Smooth muscle cell (in vitro differentiated cells): ENCODE data around the gene ABLIM2. TPM values are rescaled to one million over a fixed set of nuclear protein-coding genes. Genes with fewer than 3 reads are reported as not detected.

Experiments used
- DNase-seq: peaks from one replicate; lab custom pipeline; 2025; ENCODE audit not compliant: unreplicated experiment; lab: John Stamatoyannopoulos, UW
- H2AFZ ChIP-seq: fragments of 200-600 bp; sonication (generic); 2 replicates; pipeline ENCODE4 v1.6.0; 2016; ENCODE audit warnings: antibody characterized with exemption, low read depth, mild to moderate bottlenecking
- H3F3A ChIP-seq: fragments of 200-600 bp; sonication (generic); 2 replicates; pipeline ENCODE4 v1.6.0; 2017; ENCODE audit warnings: antibody characterized with exemption, low read depth
- H3K27ac ChIP-seq: fragments of 200-600 bp; sonication (generic); 2 replicates; pipeline ENCODE4 v1.5.1; 2016; ENCODE audit warnings: low read depth, mild to moderate bottlenecking
- H3K27me3 ChIP-seq: fragments of 200-600 bp; sonication (generic); 2 replicates; pipeline ENCODE4 v1.6.1; 2016; ENCODE audit warnings: low read depth, mild to moderate bottlenecking
- H3K36me3 ChIP-seq: fragments of 200-600 bp; sonication (generic); 2 replicates; pipeline ENCODE4 v1.5.1; 2016; ENCODE audit warnings: low read depth
- H3K4me1 ChIP-seq: fragments of 200-600 bp; sonication (generic); 2 replicates; pipeline ENCODE4 v1.5.1; 2016; ENCODE audit warnings: low read depth
- H3K4me2 ChIP-seq: fragments of 200-600 bp; sonication (generic); 2 replicates; pipeline ENCODE4 v1.6.0; 2016; ENCODE audit warnings: mild to moderate bottlenecking
- H3K4me3 ChIP-seq: fragments of 200-600 bp; sonication (generic); 2 replicates; pipeline ENCODE4 v1.5.1; 2016; ENCODE audit warnings: mild to moderate bottlenecking
- H3K79me2 ChIP-seq: fragments of 200-600 bp; sonication (generic); 2 replicates; pipeline ENCODE4 v1.6.0; 2016; ENCODE audit warnings: low read depth, mild to moderate bottlenecking
- H3K9ac ChIP-seq: fragments of 200-600 bp; sonication (generic); 2 replicates; pipeline ENCODE4 v1.6.0; 2016; ENCODE audit warnings: low read depth
- H3K9me3 ChIP-seq: fragments of 200-600 bp; sonication (generic); replicated peaks from 2 replicates; pipeline ENCODE4 v1.5.1; 2016; ENCODE audit warnings: low read depth
- H4K20me1 ChIP-seq: fragments of 200-600 bp; sonication (generic); 2 replicates; pipeline ENCODE4 v1.6.0; 2016; ENCODE audit warnings: low read depth
- WGBS: methylation state at CpG from one replicate; pipeline ENCODE4 v1.1.7; 2016; ENCODE audit warnings: low lambda C conversion rate; 5-methylcytosine and 5-hydroxymethylcytosine counted together
- polyA plus RNA-seq: library from polyadenylated mRNA; unstranded; fragments of >200 nt; fragmentation: Nextera tagmentation; extraction: Ambion mirVana; gene quantifications from 2 replicates; pipeline ENCODE4 v1.2.1, GENCODE V29; 2016
- total RNA-seq: library from RNA; depleted of rRNA; stranded (reverse); fragments of >200 nt; gene quantifications from 2 replicates; pipeline ENCODE4 v1.2.3, GENCODE V29; 2014
- TF ChIP-seq, protein P1 (sequence below): fragments of 200-600 bp; sonication (generic); IDR thresholded peaks from 2 replicates; pipeline ENCODE4 v1.5.1; 2017; ENCODE audit warnings: borderline replicate concordance, mild to moderate bottlenecking, antibody characterized with exemption; ENCODE audit not compliant: insufficient read depth, poor library complexity, severe bottlenecking

Gene ABLIM2
- total and polyA plus RNA-seq, 2 experiments from 2014 or later = 0.08 TPM; not detected in 1

DNA sequence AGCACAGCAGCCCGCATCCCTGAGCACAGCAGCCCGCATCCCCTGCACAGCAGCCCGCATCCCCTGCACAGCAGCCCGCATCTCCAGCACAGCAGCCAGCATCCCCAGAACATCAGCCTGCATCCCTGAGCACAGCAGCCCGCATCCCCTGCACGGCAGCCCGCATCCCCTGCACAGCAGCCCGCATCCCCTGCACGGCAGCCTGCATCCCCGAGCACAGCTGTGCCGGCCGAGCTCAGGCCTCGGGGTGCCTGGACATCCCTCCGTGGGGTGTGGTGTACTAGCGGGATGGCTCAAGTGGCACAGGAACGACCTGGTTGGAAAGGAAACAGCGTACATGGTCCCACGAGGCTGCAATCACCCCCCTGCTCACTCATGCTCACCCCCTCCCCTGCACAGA lies 26.8 kb downstream of the ABLIM2 start:
- DNase-seq = no peak
- H2AFZ ChIP-seq = no peak overlapping the region
- 89% methylated on average over 18 of the region's 18 CpGs for WGBS
- no peak overlapping the region for H3K4me2 ChIP-seq
- no peaks in the 10 kb centered on the region for H3K27me3 ChIP-seq
- no peaks in the 10 kb centered on the region for H3F3A ChIP-seq
- H4K20me1 ChIP-seq = no peaks in the 10 kb centered on the region
- no peaks in the 10 kb centered on the region for H3K9me3 ChIP-seq
- no peaks in the 10 kb centered on the region for H3K36me3 ChIP-seq
- no peaks in the 10 kb centered on the region for H3K4me1 ChIP-seq
- H3K27ac ChIP-seq = no peak overlapping the region
- no peaks in the 10 kb centered on the region for H3K79me2 ChIP-seq
- TF ChIP-seq, protein P1, sequence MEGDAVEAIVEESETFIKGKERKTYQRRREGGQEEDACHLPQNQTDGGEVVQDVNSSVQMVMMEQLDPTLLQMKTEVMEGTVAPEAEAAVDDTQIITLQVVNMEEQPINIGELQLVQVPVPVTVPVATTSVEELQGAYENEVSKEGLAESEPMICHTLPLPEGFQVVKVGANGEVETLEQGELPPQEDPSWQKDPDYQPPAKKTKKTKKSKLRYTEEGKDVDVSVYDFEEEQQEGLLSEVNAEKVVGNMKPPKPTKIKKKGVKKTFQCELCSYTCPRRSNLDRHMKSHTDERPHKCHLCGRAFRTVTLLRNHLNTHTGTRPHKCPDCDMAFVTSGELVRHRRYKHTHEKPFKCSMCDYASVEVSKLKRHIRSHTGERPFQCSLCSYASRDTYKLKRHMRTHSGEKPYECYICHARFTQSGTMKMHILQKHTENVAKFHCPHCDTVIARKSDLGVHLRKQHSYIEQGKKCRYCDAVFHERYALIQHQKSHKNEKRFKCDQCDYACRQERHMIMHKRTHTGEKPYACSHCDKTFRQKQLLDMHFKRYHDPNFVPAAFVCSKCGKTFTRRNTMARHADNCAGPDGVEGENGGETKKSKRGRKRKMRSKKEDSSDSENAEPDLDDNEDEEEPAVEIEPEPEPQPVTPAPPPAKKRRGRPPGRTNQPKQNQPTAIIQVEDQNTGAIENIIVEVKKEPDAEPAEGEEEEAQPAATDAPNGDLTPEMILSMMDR = no peak
- H3K9ac ChIP-seq = no peak overlapping the region
- H3K4me3 ChIP-seq = no peak overlapping the region

- TF ChIP-seq, protein P1 = no peak
- WGBS = 96% methylated on average over 8 of the region's 8 CpGs
Observed at GRCh38 chr4:8131210-8131609, 27.4 kb downstream of the ABLIM2 start.

GRCh38 chr4:8130346-8131066 lies 28.1 kb downstream of the ABLIM2 start:
- DNase-seq = no peak
- Histone ChIP-seq H3K79me2 (no peaks in the 10 kb centered on the region), H3K27me3 (no peaks in the 10 kb centered on the region), H3K9ac (no peak overlapping the region), H2AFZ (no peak overlapping the region), H3K36me3 (no peaks in the 10 kb centered on the region), H3F3A (no peaks in the 10 kb centered on the region), H3K4me2 (no peak overlapping the region), H3K4me3 (no peak overlapping the region), H3K9me3 (no peaks in the 10 kb centered on the region), H3K4me1 (no peaks in the 10 kb centered on the region), H4K20me1 (no peaks in the 10 kb centered on the region), H3K27ac (no peak overlapping the region)
- TF ChIP-seq, protein P1 = no peak
- WGBS = 90% methylated on average over 17 of the region's 18 CpGs

More at GRCh38 chr4:8131210-8131609, 27.4 kb downstream of the ABLIM2 start:
- no peak overlapping the region for H3K27ac ChIP-seq
- H3K4me2 ChIP-seq = no peak overlapping the region
- no peaks in the 10 kb centered on the region for H3K9me3 ChIP-seq
- H3K36me3 ChIP-seq = no peaks in the 10 kb centered on the region
- DNase-seq = no peak
- no peak overlapping the region for H3K9ac ChIP-seq
- no peaks in the 10 kb centered on the region for H3F3A ChIP-seq
- no peaks in the 10 kb centered on the region for H3K79me2 ChIP-seq
- no peaks in the 10 kb centered on the region for H3K27me3 ChIP-seq
- H3K4me1 ChIP-seq = no peaks in the 10 kb centered on the region
- no peaks in the 10 kb centered on the region for H4K20me1 ChIP-seq
- H3K4me3 ChIP-seq = no peak overlapping the region
- H2AFZ ChIP-seq = no peak overlapping the region

DNA sequence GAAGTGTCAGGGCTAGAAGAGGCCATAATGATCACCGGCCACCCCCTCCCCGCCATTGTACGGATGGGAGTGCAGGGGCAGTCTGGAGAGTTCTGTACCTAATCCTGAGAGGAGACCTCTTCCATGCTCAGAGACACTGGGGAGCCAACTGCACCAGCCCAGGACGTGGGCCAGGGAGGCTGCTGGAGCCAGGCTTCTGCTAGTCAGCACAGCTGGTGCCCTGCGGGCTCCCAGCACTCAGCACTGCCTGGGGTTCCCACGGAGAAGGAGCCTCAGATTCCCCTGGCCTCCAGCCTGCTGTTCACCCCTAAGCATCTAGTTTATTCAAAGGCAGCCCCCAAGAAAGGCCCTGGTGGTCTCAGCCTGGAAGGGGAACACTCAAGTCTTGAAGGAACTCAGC lies 28.8 kb downstream of the ABLIM2 start:
- no peaks in the 10 kb centered on the region for H3K9me3 ChIP-seq
- no peaks in the 10 kb centered on the region for H3K79me2 ChIP-seq
- TF ChIP-seq, protein P1 = no peak
- H3K27me3 ChIP-seq = no peaks in the 10 kb centered on the region
- no peak for DNase-seq
- no peaks in the 10 kb centered on the region for H3K36me3 ChIP-seq
- H3F3A ChIP-seq = no peaks in the 10 kb centered on the region
- H3K4me2 ChIP-seq = no peak overlapping the region
- H4K20me1 ChIP-seq = no peaks in the 10 kb centered on the region
- H3K9ac ChIP-seq = no peak overlapping the region
- no peak overlapping the region for H3K27ac ChIP-seq
- H2AFZ ChIP-seq = no peak overlapping the region
- no peak overlapping the region for H3K4me3 ChIP-seq
- WGBS = 94% methylated on average over 6 of the region's 6 CpGs
- H3K4me1 ChIP-seq = no peaks in the 10 kb centered on the region
